ENCODE data around the gene GDPD4. TPM values are rescaled to one million over a fixed set of nuclear protein-coding genes. Genes with fewer than 3 reads are reported as not detected.

Gene GDPD4
- total and polyA plus RNA-seq, 8 donors = 0.12 TPM; not detected in 7

GRCh38 chr11:77211594-77212251 is 89.8 kb downstream of the GDPD4 start:
- no peak for DNase-seq
- Histone ChIP-seq H3K4me1 (no peaks in the 10 kb centered on the region), H3K4me3 (no peak overlapping the region), H3K27ac (no peak overlapping the region), H3K36me3 (peaks cover 0 to 13% (median 0%) of the 10 kb centered on the region in 4 donors), H3K27me3 (no peaks in the 10 kb centered on the region), H3K9me3 (no peaks in the 10 kb centered on the region)
- no peak for TF ChIP-seq POLR2AphosphoS5 (IDR thresholded peaks at IDR 0.05)
- no peak for TF ChIP-seq EP300 (IDR thresholded peaks at IDR 0.05)
- TF ChIP-seq CTCF (IDR thresholded peaks at IDR 0.05) = no peak
- TF ChIP-seq POLR2A (IDR thresholded peaks at IDR 0.05) = no peak
- intact Hi-C loops (cut with DNase I; ENCODE audit: low total_unique reads) = no loop called here
- WGBS, 5 donors = 77 to 86% (median 84%) methylated on average over 9 to 11 of the region's 11 CpGs

GRCh38 chr11:77211040-77211451 is 90.4 kb downstream of the GDPD4 start:
- TF ChIP-seq POLR2AphosphoS5 (IDR thresholded peaks at IDR 0.05) (no peak), CTCF (IDR thresholded peaks at IDR 0.05) (no peak), EP300 (IDR thresholded peaks at IDR 0.05) (no peak), POLR2A (IDR thresholded peaks at IDR 0.05) (no peak)
- DNase-seq = no peak
- peaks cover 0 to 13% (median 0%) of the 10 kb centered on the region in 4 donors for H3K36me3 ChIP-seq
- H3K4me1 ChIP-seq = no peaks in the 10 kb centered on the region
- H3K27ac ChIP-seq = no peak overlapping the region
- intact Hi-C loops (cut with DNase I; ENCODE audit: low total_unique reads) = no loop called here
- WGBS, 5 donors = 87 to 95% (median 92%) methylated on average over 14 of the region's 14 CpGs
- H3K4me3 ChIP-seq = no peak overlapping the region
- no peaks in the 10 kb centered on the region for H3K27me3 ChIP-seq
- H3K9me3 ChIP-seq = no peaks in the 10 kb centered on the region

- intact Hi-C loops (cut with DNase I; ENCODE audit: low total_unique reads) = no loop called here
- H3K27me3 ChIP-seq = no peaks in the 10 kb centered on the region
- DNase-seq = no peak
- 83 to 97% (median 87%) methylated on average over 4 of the region's 4 CpGs for WGBS, 5 donors
- TF ChIP-seq POLR2AphosphoS5 (IDR thresholded peaks at IDR 0.05) (no peak), EP300 (IDR thresholded peaks at IDR 0.05) (no peak), CTCF (IDR thresholded peaks at IDR 0.05) (no peak), POLR2A (IDR thresholded peaks at IDR 0.05) (no peak)
- H3K4me1 ChIP-seq = no peaks in the 10 kb centered on the region
- H3K9me3 ChIP-seq = no peaks in the 10 kb centered on the region
- H3K36me3 ChIP-seq = peaks cover 0 to 13% (median 0%) of the 10 kb centered on the region in 4 donors
- no peak overlapping the region for H3K27ac ChIP-seq
- H3K4me3 ChIP-seq = no peak overlapping the region
Observed at GRCh38 chr11:77209663-77210062, 91.8 kb downstream of the GDPD4 start.

- no peaks in the 10 kb centered on the region for H3K27me3 ChIP-seq
- H3K27ac ChIP-seq = no peak overlapping the region
- intact Hi-C loops (cut with DNase I; ENCODE audit: low total_unique reads) = no loop called here
- DNase-seq = no peak
- TF ChIP-seq POLR2A (IDR thresholded peaks at IDR 0.05) = no peak
- TF ChIP-seq CTCF (IDR thresholded peaks at IDR 0.05) = no peak
- TF ChIP-seq POLR2AphosphoS5 (IDR thresholded peaks at IDR 0.05) = no peak
- no peak for TF ChIP-seq EP300 (IDR thresholded peaks at IDR 0.05)
- WGBS, 5 donors = 82 to 97% (median 87%) methylated on average over 6 to 11 of the region's 11 CpGs
- peaks cover 0 to 10% (median 0%) of the 10 kb centered on the region in 4 donors for H3K36me3 ChIP-seq
- H3K4me3 ChIP-seq = no peak overlapping the region
- H3K9me3 ChIP-seq = no peaks in the 10 kb centered on the region
- H3K4me1 ChIP-seq = no peaks in the 10 kb centered on the region
Observed at GRCh38 chr11:77208535-77208934, 93.0 kb downstream of the GDPD4 start.

Data from stomach (tissue), 9 donors.